SJSA1 (cell line): ENCODE results near the gene ZBTB20. TPM values are rescaled to one million over a fixed set of nuclear protein-coding genes. Genes with fewer than 3 reads are reported as not detected.

Experiments used
- DNase-seq, 2 experiments: peaks; one replicate each; pipeline ENCODE4 v3.0.0-alpha.2; 2015 to 2020; ENCODE audit warnings: low spot score in 2 of 2, low read depth in 1 of 2
- H3K27ac ChIP-seq: fragments of 250-450 bp; sonication (Bioruptor Pico); 2 replicates; pipeline ENCODE4 v1.5.1; 2020; ENCODE audit warnings: mild to moderate bottlenecking, moderate library complexity
- H3K27me3 ChIP-seq: fragments of 250-450 bp; sonication (Bioruptor Pico); replicated peaks from 2 replicates; pipeline ENCODE4 v1.5.1; 2020; ENCODE audit warnings: mild to moderate bottlenecking, moderate library complexity
- H3K36me3 ChIP-seq: fragments of 250-450 bp; sonication (Bioruptor Pico); 2 replicates; pipeline ENCODE4 v1.5.1; 2020; ENCODE audit warnings: mild to moderate bottlenecking
- H3K4me1 ChIP-seq: fragments of 250-450 bp; sonication (Bioruptor Pico); replicated peaks from 2 replicates; pipeline ENCODE4 v1.6.1; 2021; ENCODE audit warnings: mild to moderate bottlenecking
- H3K4me3 ChIP-seq: fragments of 250-450 bp; sonication (Bioruptor Pico); 2 replicates; pipeline ENCODE4 v1.5.1; 2020; ENCODE audit warnings: mild to moderate bottlenecking
- H3K9me3 ChIP-seq: fragments of 250-450 bp; sonication (Bioruptor Pico); replicated peaks from 2 replicates; pipeline ENCODE4 v1.5.1; 2020; ENCODE audit warnings: mild to moderate bottlenecking
- total RNA-seq: library from RNA; depleted of rRNA; stranded (reverse); fragments of >200 nt; shearing (Covaris generic); gene quantifications from 2 replicates; pipeline ENCODE4 v1.2.3, GENCODE V29; 2014

Gene ZBTB20
- total RNA-seq, 1 experiment from 2014 or later: 18.2 TPM

- no peaks in the 10 kb centered on the region for H3K36me3 ChIP-seq
- no peaks in the 10 kb centered on the region for H3K9me3 ChIP-seq
- no peak for DNase-seq
- no peaks in the 10 kb centered on the region for H3K27me3 ChIP-seq
- H3K4me1 ChIP-seq: peaks cover 54% of the 10 kb centered on the region
- no peak overlapping the region for H3K4me3 ChIP-seq
- peak overlapping the region; percentile 33 for H3K27ac ChIP-seq
Measured at GRCh38 chr3:114673481-114673880, 473.6 kb downstream of the ZBTB20 start.

DNA sequence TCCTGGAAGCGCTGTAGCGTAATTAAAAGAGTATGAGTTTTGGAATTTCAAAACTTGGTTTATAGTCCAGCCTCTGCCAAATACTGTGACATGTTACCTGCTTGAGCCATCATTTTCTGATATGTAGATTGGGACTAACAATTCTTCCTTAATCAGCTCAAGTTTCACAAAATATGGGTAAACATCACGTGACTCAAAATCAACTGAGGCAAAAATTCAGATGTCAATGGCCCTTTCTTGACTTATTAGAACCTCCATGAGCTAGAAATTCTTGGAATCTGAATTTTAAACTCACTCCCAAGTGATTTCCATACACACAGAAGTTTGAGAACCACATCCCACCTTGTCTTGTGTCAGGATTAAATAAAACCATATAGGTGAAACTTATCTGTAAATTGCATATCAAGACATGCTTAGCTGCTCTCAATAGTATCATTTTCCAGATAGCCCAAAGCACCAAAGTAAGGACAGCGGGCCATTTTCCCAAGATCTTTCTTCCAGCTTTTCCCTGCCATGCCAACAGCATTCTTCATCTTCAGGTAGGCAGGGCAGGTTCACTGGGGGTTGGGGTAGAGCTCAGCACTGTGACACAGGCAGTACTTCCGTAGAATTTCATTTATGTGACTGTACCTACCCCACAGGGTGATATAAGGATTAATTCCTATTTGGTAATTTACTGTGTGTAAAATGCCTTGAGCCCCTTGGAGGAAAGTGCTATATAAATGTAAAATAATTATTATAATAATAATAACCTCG, 474.2 kb downstream of the ZBTB20 start:
- Histone ChIP-seq H3K27me3 (no peaks in the 10 kb centered on the region), H3K27ac (no peak overlapping the region), H3K9me3 (no peaks in the 10 kb centered on the region), H3K4me1 (peaks cover 54% of the 10 kb centered on the region), H3K4me3 (no peak overlapping the region), H3K36me3 (no peaks in the 10 kb centered on the region)
- no peak for DNase-seq

DNA sequence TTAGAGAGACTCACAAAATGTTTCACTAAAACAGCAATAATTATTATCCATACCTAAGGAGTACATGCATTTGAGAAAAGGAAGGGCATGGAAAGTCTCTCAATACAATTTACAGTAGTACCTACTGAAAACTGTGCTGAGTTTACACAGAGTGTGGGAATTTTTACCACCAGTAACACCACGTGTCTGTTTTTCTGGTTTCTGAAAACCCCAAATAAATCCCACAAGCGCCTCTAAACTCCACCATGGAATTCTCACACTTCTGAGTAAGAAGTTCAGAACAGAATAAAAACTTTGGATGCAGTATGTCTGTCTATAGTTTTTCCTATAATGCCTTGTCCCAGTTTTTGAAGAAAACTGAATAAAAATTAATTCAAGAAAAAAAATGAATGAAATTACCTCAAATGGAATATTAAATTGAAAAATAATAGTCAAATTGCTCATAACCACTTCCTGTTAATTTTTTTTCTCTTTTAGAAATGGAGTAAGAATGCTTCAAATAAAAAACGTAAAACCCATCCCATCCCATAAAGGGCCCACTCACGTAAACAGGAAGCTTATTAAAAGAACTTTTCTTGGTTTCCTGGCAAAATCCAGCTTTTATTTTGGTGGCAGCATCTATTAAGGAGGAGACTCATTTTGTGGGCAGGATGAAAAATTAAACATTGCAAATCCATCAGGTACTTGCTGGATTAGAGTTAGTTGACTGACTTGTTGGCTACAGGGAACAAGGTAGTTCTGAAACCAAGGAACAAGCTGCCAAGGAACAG, 475.2 kb downstream of the ZBTB20 start:
- H3K27me3 ChIP-seq: no peaks in the 10 kb centered on the region
- no peak overlapping the region for H3K27ac ChIP-seq
- DNase-seq: no peak
- no peaks in the 10 kb centered on the region for H3K9me3 ChIP-seq
- peaks cover 54% of the 10 kb centered on the region for H3K4me1 ChIP-seq
- no peaks in the 10 kb centered on the region for H3K36me3 ChIP-seq
- no peak overlapping the region for H3K4me3 ChIP-seq

GRCh38 chr3:114669614-114670013, 477.5 kb downstream of the ZBTB20 start:
- DNase-seq: no peak
- Histone ChIP-seq H3K36me3 (no peaks in the 10 kb centered on the region), H3K4me3 (no peak overlapping the region), H3K9me3 (no peaks in the 10 kb centered on the region), H3K27me3 (no peaks in the 10 kb centered on the region), H3K4me1 (peaks cover 48% of the 10 kb centered on the region), H3K27ac (no peak overlapping the region)

DNA sequence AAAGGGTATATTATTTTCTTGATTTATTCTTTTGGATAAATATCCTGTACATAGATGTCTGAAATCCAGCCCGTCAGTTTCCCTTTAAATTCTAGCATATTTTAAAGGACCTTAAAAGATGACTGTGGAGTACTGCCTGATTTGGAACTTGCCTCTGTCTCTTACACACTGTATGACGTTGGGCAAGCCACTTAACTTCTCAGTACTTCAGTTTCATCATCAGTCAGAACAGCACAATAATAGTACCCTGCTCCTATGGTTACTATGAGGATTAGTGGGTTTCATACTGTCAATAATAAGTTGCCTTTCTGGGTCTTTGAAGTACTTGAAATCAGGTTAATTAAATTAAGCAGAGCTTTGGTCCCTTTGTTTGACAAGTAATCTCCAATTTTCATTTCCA, 479.0 kb downstream of the ZBTB20 start:
- Histone ChIP-seq H3K27me3 (no peaks in the 10 kb centered on the region), H3K9me3 (no peaks in the 10 kb centered on the region), H3K27ac (no peak overlapping the region), H3K4me3 (no peak overlapping the region), H3K4me1 (peaks cover 35% of the 10 kb centered on the region), H3K36me3 (no peaks in the 10 kb centered on the region)
- DNase-seq: no peak

GRCh38 chr3:114666623-114667022, 480.5 kb downstream of the ZBTB20 start:
- DNase-seq: no peak
- Histone ChIP-seq H3K4me1 (peaks cover 21% of the 10 kb centered on the region), H3K27ac (no peak overlapping the region), H3K4me3 (no peak overlapping the region), H3K36me3 (no peaks in the 10 kb centered on the region), H3K9me3 (no peaks in the 10 kb centered on the region), H3K27me3 (no peaks in the 10 kb centered on the region)

DNA sequence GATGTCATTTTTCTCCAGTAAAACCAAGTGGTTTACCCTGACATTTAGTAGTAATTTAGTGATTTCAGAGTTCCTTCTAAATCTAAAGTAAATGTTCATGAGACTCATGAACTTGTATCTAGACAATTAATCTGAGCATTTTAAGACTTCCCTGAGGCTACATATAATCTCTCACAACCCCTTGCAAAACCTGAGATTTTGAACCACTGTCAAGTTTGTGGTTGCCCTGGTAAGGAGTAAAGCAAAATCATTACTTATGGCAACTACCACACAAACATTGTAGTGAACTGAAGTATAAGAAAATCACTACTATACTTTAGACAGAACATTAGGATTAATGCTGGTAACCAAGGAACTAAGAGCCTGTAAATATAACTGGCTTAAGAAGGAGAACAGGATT, 483.1 kb downstream of the ZBTB20 start:
- no peak overlapping the region for H3K27ac ChIP-seq
- no peaks in the 10 kb centered on the region for H3K9me3 ChIP-seq
- DNase-seq: no peak
- peaks cover 6% of the 10 kb centered on the region for H3K4me1 ChIP-seq
- H3K4me3 ChIP-seq: no peak overlapping the region
- H3K36me3 ChIP-seq: no peaks in the 10 kb centered on the region
- no peaks in the 10 kb centered on the region for H3K27me3 ChIP-seq

DNA sequence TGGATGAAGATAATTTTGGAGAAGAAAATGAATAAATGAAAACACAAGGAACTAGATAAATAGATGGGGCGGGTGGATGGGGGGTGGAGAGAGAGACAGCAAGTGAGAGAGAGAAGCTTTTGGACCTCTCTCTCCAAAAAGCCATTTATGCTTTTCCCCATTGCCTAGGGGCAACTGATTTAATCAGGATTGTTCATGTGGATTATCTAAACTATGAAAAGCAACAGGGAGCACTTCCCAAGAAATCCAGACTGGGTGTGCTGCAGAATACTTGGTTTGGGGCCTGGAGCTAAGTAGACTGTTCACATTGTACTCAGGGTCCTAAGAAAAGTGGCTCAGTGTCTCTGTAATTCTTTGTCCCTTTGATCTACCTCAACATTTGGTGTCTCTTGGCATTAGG, 486.3 kb downstream of the ZBTB20 start:
- H3K9me3 ChIP-seq: no peaks in the 10 kb centered on the region
- H3K27me3 ChIP-seq: no peaks in the 10 kb centered on the region
- no peak overlapping the region for H3K4me3 ChIP-seq
- no peak for DNase-seq
- no peak overlapping the region for H3K27ac ChIP-seq
- H3K4me1 ChIP-seq: peaks cover 3% of the 10 kb centered on the region; the same call in 1 of the 2 replicates
- no peaks in the 10 kb centered on the region for H3K36me3 ChIP-seq

DNA sequence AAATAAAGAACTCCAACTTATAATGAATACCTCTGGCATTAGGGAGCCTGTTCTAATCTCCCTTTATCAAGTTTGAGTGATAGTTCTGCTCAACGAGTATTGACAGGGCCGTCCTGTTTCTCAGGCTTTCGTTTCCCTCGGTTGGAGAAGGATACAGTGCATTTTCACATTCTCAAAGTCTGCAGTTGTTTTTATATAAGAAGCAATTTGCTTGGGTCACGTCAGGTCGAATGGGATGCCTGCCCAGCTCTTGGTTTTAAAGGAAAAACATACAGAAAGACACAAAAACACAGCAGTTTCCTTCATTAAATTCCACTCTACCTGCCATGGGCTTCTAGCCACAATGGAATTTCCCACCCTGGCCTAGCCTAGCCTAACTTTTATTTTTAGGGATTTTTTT, 487.0 kb downstream of the ZBTB20 start:
- no peak overlapping the region for H3K4me3 ChIP-seq

DNA sequence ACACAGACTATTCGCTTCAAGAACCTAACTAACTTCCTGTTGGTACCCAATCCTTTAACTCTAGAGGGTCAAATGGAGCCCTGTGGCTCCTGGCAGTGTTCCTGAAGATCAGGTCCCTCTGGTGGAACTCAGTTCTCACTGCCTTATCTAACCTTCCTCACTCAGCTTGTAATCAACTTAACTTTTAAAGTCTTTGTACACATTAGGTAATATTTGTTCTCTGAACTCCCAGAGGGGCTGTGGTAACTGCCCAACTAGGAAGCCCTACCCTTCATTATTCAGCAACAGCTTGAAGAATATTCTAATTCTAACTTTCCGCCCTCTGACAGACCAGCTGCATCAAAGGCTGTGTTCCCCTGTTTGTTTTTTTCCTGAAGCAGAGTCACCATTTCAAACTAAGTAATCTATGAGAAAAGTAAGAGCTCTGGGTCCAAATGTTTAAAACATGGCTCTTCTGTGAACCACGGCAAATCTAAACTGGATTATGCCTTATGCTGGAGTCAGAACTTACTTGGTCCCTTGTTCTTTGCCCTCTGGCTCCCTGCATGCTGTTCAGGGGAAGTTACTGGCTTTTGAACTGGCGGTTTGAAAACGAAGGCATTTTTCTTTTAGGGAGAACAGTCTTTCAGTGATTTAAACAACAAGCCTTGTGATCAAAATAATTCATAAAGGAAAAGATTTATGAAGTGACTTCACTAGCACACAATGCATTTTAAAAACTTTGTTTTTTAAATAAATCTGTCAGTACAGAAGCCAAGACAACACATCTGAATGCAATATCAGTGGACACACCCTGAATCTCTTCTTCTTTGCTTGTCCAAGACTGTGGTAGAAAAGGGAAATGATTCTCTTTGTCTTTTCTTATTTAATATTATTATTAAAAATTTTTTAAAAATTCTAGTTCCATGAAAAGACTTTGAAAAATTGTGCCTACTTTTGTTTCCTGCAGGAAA, 487.7 kb downstream of the ZBTB20 start:
- H3K27me3 ChIP-seq: no peaks in the 10 kb centered on the region
- DNase-seq: no peak
- no peaks in the 10 kb centered on the region for H3K36me3 ChIP-seq
- no peak overlapping the region for H3K4me3 ChIP-seq
- no peak overlapping the region for H3K27ac ChIP-seq
- peaks cover 3% of the 10 kb centered on the region; the same call in 1 of the 2 replicates for H3K4me1 ChIP-seq
- no peaks in the 10 kb centered on the region for H3K9me3 ChIP-seq

More for the DNA sequence above, 487.0 kb downstream of the ZBTB20 start:
- peaks cover 3% of the 10 kb centered on the region; the same call in 1 of the 2 replicates for H3K4me1 ChIP-seq
- H3K27ac ChIP-seq: no peak overlapping the region
- no peak for DNase-seq
- no peaks in the 10 kb centered on the region for H3K9me3 ChIP-seq
- H3K36me3 ChIP-seq: no peaks in the 10 kb centered on the region
- no peaks in the 10 kb centered on the region for H3K27me3 ChIP-seq

DNA sequence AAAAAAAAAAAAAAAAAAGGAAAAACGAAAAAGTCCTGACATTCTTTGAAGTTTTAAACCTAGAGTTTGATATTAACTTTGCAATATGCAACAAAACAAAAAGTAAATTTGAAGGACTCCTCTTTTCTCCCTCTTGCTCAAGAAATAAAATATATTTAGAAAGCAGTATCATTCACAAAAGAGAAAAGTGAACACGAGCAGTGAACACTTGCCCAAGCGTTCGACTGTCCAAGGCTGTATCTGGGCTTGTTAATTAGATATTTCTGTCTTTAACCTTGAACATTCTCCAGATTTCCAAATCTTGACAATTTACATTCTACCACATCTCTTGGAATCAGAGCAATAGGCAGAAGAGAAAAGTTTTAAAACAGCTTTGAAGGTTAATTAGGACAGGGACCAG, 495.5 kb downstream of the ZBTB20 start:
- no peak for DNase-seq
- Histone ChIP-seq H3K36me3 (no peaks in the 10 kb centered on the region), H3K27ac (no peak overlapping the region), H3K4me1 (peaks cover 33% of the 10 kb centered on the region), H3K27me3 (no peaks in the 10 kb centered on the region), H3K9me3 (no peaks in the 10 kb centered on the region), H3K4me3 (no peak overlapping the region)

DNA sequence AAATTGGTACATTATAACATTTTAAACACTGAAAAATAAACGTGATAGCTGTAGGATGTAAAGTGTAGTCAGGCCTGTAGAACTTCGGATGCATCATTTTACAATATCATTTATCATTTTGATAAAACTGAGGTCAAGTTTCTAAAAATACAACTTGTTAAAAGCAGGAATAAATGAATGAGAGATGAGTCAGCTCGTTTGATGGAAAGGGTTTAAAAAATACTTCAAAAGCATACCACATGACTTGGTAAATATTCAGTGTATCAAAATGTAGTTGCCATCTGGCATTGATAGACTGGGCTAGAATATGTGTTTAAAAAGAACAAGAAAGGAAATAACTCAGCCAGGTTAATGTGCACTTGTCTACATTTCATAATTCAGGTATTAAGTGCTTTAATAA, 496.3 kb downstream of the ZBTB20 start:
- H3K9me3 ChIP-seq: no peaks in the 10 kb centered on the region
- peak overlapping the region; percentile 86 for H3K27ac ChIP-seq
- no peaks in the 10 kb centered on the region for H3K27me3 ChIP-seq
- no peaks in the 10 kb centered on the region for H3K36me3 ChIP-seq
- DNase-seq: peak in 1 of 2 experiments; percentile 47
- H3K4me3 ChIP-seq: no peak overlapping the region
- H3K4me1 ChIP-seq: peaks cover 41% of the 10 kb centered on the region

DNA sequence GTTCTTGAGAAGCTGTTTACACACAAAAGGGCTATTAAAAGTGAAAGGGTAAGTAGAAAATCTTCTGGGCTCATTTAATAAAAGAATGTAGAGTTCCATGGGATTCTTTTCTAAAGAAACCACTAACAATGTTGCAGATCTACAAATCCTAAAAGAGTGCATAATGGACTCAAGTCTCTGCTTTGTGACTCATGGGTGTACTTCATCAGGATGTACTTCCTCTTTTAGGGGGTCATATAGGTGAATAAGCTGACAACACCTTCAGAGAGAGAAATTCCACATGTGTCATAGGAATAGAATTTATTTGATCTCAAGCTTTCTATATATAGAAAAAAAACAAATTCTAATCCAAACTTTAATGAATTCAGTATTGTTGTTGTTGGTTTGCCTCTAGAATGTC, 497.8 kb downstream of the ZBTB20 start:
- peaks cover 51% of the 10 kb centered on the region for H3K4me1 ChIP-seq
- H3K27ac ChIP-seq: peak overlapping the region; percentile 86
- H3K4me3 ChIP-seq: no peak overlapping the region
- no peaks in the 10 kb centered on the region for H3K36me3 ChIP-seq
- H3K27me3 ChIP-seq: no peaks in the 10 kb centered on the region
- peak; percentile 42 to 84 for DNase-seq
- no peaks in the 10 kb centered on the region for H3K9me3 ChIP-seq
